Hematopoietic multipotent progenitor cell treated with erythropoietin and hydrocortisone succinate and interleukin-3 and kit ligand, for 15 days (in vitro differentiated cells): Measurements from ENCODE around the gene GPR148.
"Not testable (repeated sequence)": the region's sequence is repeated elsewhere in the genome, so short reads cannot be mapped to it uniquely, and the experiment has no call there.

Source experiments
- DNase-seq: peaks from one replicate; pipeline ENCODE4 v3.0.0-alpha.2; 2015; ENCODE audit warnings: low spot score

GPR148 gene

DNA sequence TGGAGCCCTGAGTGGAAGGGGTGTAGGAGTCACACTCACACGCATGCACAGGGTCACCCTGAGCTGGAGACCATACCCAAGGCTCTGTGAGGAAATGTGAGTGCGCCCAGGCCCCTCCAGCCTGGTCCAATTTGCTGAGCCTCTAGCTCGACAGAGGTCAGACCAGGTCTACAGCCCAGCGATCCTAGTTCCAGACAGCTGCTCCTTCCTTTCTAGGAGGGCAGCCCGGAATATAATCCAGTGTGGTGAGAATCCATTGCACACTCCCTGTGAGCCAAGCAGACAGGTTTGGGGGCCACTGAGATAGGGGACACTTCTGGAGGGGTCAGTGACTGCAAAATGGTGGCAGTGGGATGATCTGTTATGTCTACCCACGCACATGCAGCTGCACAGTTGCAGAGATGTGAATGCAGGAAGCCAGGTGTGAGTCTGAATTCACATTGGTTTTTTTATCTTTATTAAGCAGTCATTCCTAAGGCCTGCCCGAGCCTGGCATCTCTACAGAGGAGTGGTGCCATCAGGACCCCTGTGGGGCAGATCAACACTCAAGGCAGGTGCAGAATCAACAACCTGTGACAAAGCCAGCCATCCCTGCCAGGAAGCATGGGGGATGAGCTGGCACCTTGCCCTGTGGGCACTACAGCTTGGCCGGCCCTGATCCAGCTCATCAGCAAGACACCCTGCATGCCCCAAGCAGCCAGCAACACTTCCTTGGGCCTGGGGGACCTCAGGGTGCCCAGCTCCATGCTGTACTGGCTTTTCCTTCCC, at the start of gene GPR148:
Gene GPR148 (plus strand): TSS at position 522 of the 768 bp plus-strand sequence. CDS start 82 bp downstream, at position 604.
- DNase-seq = no peak

GRCh38 chr2:130692041-130692770, 36.7 kb upstream of the GPR148 start:
- not testable (repeated sequence) for DNase-seq

- not testable (repeated sequence) for DNase-seq
Observed at GRCh38 chr2:130693474-130693873, 35.4 kb upstream of the GPR148 start.

GRCh38 chr2:130703250-130703649, 25.6 kb upstream of the GPR148 start:
- DNase-seq = not testable (repeated sequence)

DNA sequence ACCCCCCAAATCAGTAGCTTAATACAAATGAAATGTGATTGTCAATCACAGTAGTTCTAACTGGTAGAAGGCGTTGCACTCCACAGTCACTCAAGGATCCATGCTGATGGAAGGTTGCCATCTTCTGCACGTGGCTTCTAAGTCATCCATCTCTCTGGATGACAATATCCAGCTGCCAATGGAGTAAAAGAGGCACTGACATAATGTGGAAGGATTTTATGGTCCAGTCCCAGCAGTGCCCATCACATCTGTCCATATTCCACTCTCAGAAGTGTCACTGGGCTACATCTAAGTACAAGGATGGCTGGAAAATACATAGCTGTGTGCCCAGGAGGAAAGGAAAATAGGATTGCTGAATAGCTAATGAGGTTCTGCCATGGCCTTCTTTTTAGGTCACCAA, 14.1 kb upstream of the GPR148 start:
- not testable (repeated sequence) for DNase-seq

DNA sequence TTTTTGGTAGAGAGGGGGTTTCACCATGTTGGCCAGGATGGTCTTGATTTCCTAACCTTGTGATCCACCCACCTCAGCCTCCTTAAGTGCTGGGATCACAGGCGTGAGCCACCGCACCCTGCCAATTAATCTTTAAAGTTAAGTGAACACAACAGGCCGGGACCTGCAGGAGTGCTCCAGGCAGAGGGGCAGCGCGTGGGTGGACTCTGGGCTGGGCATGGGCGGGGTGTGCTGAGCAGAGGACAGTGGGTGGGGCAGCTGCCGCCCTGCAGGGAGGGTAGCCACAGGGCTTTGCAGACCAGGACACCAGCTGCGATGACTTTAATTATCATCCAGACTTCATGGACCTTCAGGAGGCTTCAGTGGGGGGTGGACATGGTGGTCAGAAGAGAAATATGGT, 8.8 kb upstream of the GPR148 start:
- no peak for DNase-seq

GRCh38 chr2:130720528-130720927, 8.3 kb upstream of the GPR148 start:
- DNase-seq = no peak

DNA sequence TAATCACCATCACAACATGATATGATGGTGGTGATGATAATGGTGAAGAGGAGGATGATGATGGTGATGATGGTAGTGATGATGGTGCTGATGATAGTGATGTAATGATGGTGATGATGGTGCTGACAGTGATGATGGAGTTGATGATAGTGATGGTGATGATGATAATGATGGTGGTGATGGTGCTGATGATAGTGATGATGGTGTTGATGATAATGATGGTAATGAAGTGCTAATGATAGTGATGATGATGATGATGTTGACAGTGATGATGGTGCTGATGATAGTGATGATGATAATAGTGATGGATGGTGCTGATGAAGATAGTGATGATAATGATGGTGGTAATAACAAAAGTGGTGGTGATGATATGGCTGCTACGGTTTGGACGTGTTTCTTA, 4.4 kb upstream of the GPR148 start:
- no peak for DNase-seq

- no peak for DNase-seq
Observed at GRCh38 chr2:130726614-130727180, 2.2 kb upstream of the GPR148 start.

DNA sequence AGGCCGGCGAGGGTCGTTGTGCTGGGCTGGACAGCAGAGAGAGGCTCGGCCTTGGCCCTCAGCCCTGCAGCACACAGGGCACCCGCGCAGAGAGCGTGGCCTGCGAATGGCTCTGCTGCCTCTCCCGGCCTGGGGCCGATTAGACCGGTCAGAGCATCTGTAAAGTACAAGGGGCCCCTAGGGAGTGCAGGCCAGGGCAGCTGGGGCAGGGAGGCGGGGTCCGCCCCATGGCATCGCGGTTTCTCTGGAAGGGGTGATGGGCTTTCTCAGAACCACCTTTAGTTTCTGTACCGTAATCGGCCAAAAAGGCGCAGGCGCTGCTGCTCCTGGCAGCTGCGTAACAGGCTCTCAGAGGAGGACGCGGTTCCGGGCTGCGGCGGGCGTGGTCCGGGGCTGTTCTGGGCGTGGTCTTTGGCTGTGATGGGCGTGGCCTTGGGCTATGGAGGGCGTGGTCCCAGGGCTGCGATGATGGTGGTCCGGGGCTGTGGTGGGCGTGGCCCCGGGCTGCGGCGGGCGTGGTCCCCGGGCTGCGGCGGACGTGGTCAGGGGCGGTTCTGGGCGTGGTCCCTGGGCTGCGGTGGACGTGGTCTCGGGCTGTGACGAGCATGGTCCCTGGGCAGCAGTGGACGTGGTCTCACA, 1.5 kb upstream of the GPR148 start:
- DNase-seq = peak; percentile 62

DNA sequence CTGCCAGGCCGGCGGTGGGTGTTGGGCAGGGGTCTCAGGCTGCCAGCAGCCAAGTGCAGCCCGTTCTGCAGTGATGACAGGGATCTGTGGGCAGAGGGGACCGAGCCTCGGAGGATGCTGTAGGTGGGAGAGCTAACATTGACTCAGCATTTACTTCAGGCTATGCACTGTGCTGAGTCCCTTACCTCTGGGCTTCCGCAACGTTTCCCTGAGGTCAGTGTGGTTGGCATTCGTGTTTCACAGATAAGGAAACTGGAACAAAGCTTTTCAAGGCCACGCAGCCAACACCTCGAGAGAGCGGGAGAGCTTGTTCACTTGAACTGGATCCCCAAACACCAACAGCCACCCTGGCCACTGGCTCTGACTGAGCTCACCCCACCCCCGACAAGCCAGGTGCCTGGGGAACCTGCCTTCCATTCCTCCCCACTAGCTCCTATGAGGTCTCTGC, 839 bp upstream of the GPR148 start:
- no peak for DNase-seq

DNA sequence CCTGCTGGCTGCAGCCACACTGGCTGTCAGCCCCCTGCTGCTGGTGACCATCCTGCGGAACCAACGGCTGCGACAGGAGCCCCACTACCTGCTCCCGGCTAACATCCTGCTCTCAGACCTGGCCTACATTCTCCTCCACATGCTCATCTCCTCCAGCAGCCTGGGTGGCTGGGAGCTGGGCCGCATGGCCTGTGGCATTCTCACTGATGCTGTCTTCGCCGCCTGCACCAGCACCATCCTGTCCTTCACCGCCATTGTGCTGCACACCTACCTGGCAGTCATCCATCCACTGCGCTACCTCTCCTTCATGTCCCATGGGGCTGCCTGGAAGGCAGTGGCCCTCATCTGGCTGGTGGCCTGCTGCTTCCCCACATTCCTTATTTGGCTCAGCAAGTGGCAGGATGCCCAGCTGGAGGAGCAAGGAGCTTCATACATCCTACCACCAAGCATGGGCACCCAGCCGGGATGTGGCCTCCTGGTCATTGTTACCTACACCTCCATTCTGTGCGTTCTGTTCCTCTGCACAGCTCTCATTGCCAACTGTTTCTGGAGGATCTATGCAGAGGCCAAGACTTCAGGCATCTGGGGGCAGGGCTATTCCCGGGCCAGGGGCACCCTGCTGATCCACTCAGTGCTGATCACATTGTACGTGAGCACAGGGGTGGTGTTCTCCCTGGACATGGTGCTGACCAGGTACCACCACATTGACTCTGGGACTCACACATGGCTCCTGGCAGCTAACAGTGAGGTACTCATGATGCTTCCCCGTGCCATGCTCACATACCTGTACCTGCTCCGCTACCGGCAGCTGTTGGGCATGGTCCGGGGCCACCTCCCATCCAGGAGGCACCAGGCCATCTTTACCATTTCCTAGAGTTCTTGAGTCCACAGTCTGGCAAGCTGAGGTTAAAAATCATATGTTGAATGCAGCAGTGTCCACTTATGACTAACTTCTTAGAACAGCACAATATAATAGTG, 741 bp downstream of the GPR148 start:
- no peak for DNase-seq

- DNase-seq = not testable (repeated sequence)
Observed at GRCh38 chr2:130732257-130732656, 3.4 kb downstream of the GPR148 start.

DNA sequence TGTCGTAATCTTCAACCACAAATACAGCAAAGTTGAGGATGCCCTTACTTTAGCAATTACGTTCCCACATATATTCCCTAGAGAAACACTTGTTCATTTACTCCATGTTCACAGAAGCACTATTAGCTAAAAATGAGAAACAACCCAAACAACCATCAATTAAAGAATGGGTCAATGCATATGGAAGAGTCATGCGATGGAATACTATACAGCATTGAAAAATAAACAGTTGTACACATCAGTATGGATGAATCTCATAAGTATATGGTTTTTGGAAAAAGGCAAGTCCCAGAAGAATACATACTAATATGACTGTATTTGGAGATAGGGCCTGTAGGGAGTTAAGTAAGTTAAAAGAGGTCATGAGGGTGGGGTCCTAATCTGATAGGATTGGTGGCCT, 6.3 kb downstream of the GPR148 start:
- no peak for DNase-seq

DNA sequence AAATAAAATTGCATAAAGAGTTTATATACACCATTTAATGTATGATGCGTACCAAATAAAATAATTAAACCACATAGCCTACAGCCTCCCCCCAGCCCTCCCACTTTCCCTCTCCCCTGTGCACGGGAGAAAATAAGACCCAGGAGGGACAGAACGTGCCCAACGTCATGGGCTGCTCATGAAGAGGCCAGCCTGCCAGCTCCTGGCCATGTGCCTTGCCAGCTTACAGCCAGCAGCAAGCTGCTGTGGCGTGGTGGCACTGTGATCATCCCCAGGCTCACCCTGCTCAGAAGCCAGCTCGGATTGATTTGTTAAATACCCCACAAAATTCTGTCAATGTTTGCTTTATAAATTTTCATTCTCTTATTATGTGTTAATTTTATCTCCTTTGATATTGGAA, 7.6 kb downstream of the GPR148 start:
- DNase-seq = no peak

GRCh38 chr2:130737592-130737991, 8.7 kb downstream of the GPR148 start:
- no peak for DNase-seq

- no peak for DNase-seq
Observed at GRCh38 chr2:130740671-130741070, 11.8 kb downstream of the GPR148 start.

DNA sequence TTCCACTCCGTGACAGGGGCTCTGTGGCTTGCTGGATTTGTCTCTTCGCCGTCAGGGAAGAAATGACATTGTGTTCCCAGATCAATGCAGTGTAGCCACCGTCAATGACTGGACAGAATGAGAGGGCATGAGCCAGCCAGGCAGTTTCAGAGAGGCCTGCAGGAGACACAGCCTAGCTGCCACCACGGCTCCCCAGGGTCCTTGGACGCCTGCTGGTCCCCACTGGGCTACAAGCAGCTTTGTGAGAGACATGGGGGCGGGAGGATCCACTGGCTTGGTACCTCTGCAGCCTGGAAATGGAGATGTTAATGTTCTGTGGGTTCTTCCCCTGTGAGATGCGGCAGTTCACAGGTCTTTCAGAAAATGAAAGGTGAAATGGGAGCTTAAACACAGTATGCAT, 14.4 kb downstream of the GPR148 start:
- no peak for DNase-seq

GRCh38 chr2:130744287-130745117, 15.6 kb downstream of the GPR148 start:
- no peak for DNase-seq

DNA sequence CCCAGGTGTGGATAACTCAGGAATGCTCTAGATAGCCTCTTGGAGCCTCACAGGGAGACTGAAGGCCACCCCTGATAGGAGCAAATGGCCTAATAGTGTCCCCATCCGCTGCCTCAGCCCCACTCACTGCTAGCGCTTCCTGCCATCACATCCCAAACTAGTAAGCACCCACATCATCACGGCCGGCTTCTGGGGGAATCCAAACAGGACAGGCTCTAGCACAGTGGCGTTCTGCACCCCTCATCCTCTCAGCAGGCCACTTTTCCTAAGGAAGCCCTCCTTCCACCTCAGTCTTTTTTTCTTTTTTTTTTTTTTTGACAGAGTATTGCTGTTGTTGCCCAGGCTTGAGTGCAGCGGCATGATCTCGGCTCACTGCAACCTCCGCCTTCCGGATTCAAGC, 20.2 kb downstream of the GPR148 start:
- no peak for DNase-seq
